Esophagus squamous epithelium (tissue), 5 donors: Measurements from ENCODE around the gene ZDHHC14. TPM values are rescaled to one million over a fixed set of nuclear protein-coding genes. Genes with fewer than 3 reads are reported as not detected.

Experiments
- DNase-seq: peaks from one replicate; lab custom pipeline; 2025; lab: John Stamatoyannopoulos, UW
- H3K27ac ChIP-seq, 4 donors: fragments of 200-600 bp; sonication (generic); one replicate each; pipeline ENCODE4 v1.5.1; 2016 to 2019; ENCODE audit warnings: mild to moderate bottlenecking in 1 of 4
- H3K27me3 ChIP-seq, 4 donors: fragments of 200-600 bp; sonication (generic); 1 replicate in 3 of 4; 2 replicates in 1 of 4; pipeline versions ENCODE4 v1.5.1 to v1.6.0; 2017 to 2021; ENCODE audit warnings: antibody characterized with exemption in 1 of 4
- H3K36me3 ChIP-seq, 3 donors: fragments of 200-600 bp; sonication (generic); one replicate each; pipeline ENCODE4 v1.5.1; 2016 to 2019
- H3K4me1 ChIP-seq, 3 donors: fragments of 200-600 bp; sonication (generic); one replicate each; pipeline ENCODE4 v1.5.1; 2017 to 2019
- H3K4me3 ChIP-seq, 4 donors: fragments of 200-600 bp; sonication (generic); 1 replicate in 3 of 4; 2 replicates in 1 of 4; pipeline ENCODE4 v1.5.1; 2016 to 2019; ENCODE audit warnings: mild to moderate bottlenecking in 2 of 4, moderate library complexity in 1 of 4
- H3K9me3 ChIP-seq, 3 donors: fragments of 200-600 bp; sonication (generic); one replicate each; pipeline ENCODE4 v1.5.1; 2016 to 2019
- CTCF ChIP-seq, 6 experiments: fragments of 450-650 bp in 4 of 6; fragments of 200-600 bp in 2 of 6; sonication (generic) in 2 of 6; IDR thresholded peaks; one replicate each; pipeline ENCODE4 v1.5.1; 2016 to 2019; ENCODE audit warnings: antibody characterized with exemption in 6 of 6, mild to moderate bottlenecking in 4 of 6, moderate library complexity in 4 of 6
- POLR2A ChIP-seq, 4 donors: fragments of 450-650 bp; IDR thresholded peaks; one replicate each; pipeline ENCODE4 v1.6.1; 2017; ENCODE audit warnings: antibody characterized with exemption in 4 of 4, mild to moderate bottlenecking in 4 of 4, moderate library complexity in 3 of 4
- WGBS, 2 donors: methylation state at CpG; one replicate each; pipeline ENCODE4 v1.1.5; 2018; 5-methylcytosine and 5-hydroxymethylcytosine counted together
- intact Hi-C: fragments of 100-400 bp; cut with DNase I; formaldehyde crosslinking; loops from one replicate; pipeline ENCODE4 v1.15.0; 2022
- total RNA-seq, 4 donors: library from RNA; depleted of rRNA; stranded (reverse); fragments of >200 nt; gene quantifications; one replicate each; pipeline ENCODE4 v1.1.0, GENCODE V29; 2016
- donor health status: DM: yes; HTN: yes; CAD: no.

ZDHHC14 gene
- total RNA-seq, 4 donors from 2014 or later: 6.1 to 15.6 (median 6.9) TPM

- no peak for DNase-seq
- no peaks in the 10 kb centered on the region for H3K27me3 ChIP-seq
- H3K4me3 ChIP-seq: no peak overlapping the region
- H3K27ac ChIP-seq: no peak overlapping the region
- intact Hi-C loops: no loop called here
- no peaks in the 10 kb centered on the region for H3K36me3 ChIP-seq
- WGBS, 2 donors: 69 to 79% methylated on average over 8 to 10 of the region's 10 CpGs
- H3K9me3 ChIP-seq: no peaks in the 10 kb centered on the region
- H3K4me1 ChIP-seq: no peaks in the 10 kb centered on the region
- TF ChIP-seq POLR2A (IDR thresholded peaks at IDR 0.05) (no peak), CTCF (IDR thresholded peaks at IDR 0.05) (no peak)
These were observed 248.2 kb downstream of the ZDHHC14 start for GRCh38 chr6:157629220-157629619.

- H3K4me3 ChIP-seq: no peak overlapping the region
- 86 to 87% methylated on average over 5 of the region's 5 CpGs for WGBS, 2 donors
- no peak for DNase-seq
- TF ChIP-seq CTCF (IDR thresholded peaks at IDR 0.05) (no peak), POLR2A (IDR thresholded peaks at IDR 0.05) (no peak)
- no peaks in the 10 kb centered on the region for H3K27me3 ChIP-seq
- no peaks in the 10 kb centered on the region for H3K36me3 ChIP-seq
- H3K4me1 ChIP-seq: peaks cover 0 to 12% (median 0%) of the 10 kb centered on the region in 3 donors
- intact Hi-C loops: no loop called here
- no peak overlapping the region for H3K27ac ChIP-seq
- H3K9me3 ChIP-seq: no peaks in the 10 kb centered on the region
These were observed 249.6 kb downstream of the ZDHHC14 start for GRCh38 chr6:157630463-157631080.

GRCh38 chr6:157631412-157631811 lies 250.4 kb downstream of the ZDHHC14 start:
- H3K4me1 ChIP-seq: peaks cover 0 to 20% (median 0%) of the 10 kb centered on the region in 3 donors
- WGBS, 2 donors: 90 to 95% methylated on average over 2 to 6 of the region's 7 CpGs
- no peaks in the 10 kb centered on the region for H3K27me3 ChIP-seq
- H3K27ac ChIP-seq: no peak overlapping the region
- H3K4me3 ChIP-seq: no peak overlapping the region
- no peaks in the 10 kb centered on the region for H3K36me3 ChIP-seq
- TF ChIP-seq CTCF (IDR thresholded peaks at IDR 0.05): no peak
- no peak for TF ChIP-seq POLR2A (IDR thresholded peaks at IDR 0.05)
- intact Hi-C loops: no loop called here
- no peaks in the 10 kb centered on the region for H3K9me3 ChIP-seq
- no peak for DNase-seq

- H3K27ac ChIP-seq: no peak overlapping the region
- intact Hi-C loops: no loop called here
- H3K4me3 ChIP-seq: no peak overlapping the region
- no peaks in the 10 kb centered on the region for H3K36me3 ChIP-seq
- H3K27me3 ChIP-seq: no peaks in the 10 kb centered on the region
- no peak for DNase-seq
- TF ChIP-seq POLR2A (IDR thresholded peaks at IDR 0.05): no peak
- no peak for TF ChIP-seq CTCF (IDR thresholded peaks at IDR 0.05)
- no peaks in the 10 kb centered on the region for H3K9me3 ChIP-seq
- peaks cover 0 to 23% (median 0%) of the 10 kb centered on the region in 3 donors for H3K4me1 ChIP-seq
- WGBS, 2 donors: 70 to 81% methylated on average over 8 to 11 of the region's 11 CpGs
These were observed 251.0 kb downstream of the ZDHHC14 start for GRCh38 chr6:157631838-157632614.

GRCh38 chr6:157632821-157633220 lies 251.8 kb downstream of the ZDHHC14 start:
- Histone ChIP-seq H3K36me3 (no peaks in the 10 kb centered on the region), H3K27ac (no peak overlapping the region)
- intact Hi-C loops: no loop called here

More at GRCh38 chr6:157632821-157633220, 251.8 kb downstream of the ZDHHC14 start:
- DNase-seq: no peak
- TF ChIP-seq POLR2A (IDR thresholded peaks at IDR 0.05) (no peak), CTCF (IDR thresholded peaks at IDR 0.05) (no peak)
- 57 to 60% methylated on average over 5 of the region's 5 CpGs for WGBS, 2 donors
- Histone ChIP-seq H3K4me3 (no peak overlapping the region), H3K27me3 (no peaks in the 10 kb centered on the region), H3K4me1 (peaks cover 0 to 23% (median 0%) of the 10 kb centered on the region in 3 donors), H3K9me3 (no peaks in the 10 kb centered on the region)
